ENCODE measurements around the gene DHX16.
A peak's percentile ranks its signal among the peaks of the same experiment; 100 is the strongest.

The DHX16 gene

GRCh38 chr6:30688569-30688968 lies 15.8 kb upstream of the DHX16 start:
- CTCF ChIA-PET, result interaction anchor here (0.6 to 2.8 kb wide), 6 partner anchors 8 to 38 kb away, joined by 3 to 11 read pairs (median 6); partner anchors contain the start of genes DHX16 and TUBB
- H3K36me3 Mint-ChIP-seq, result peaks cover 37% of the 10 kb centered on the region
- DNase-seq, result no peak
- H3K9me3 Mint-ChIP-seq, result no peaks in the 10 kb centered on the region
- peaks cover 45% of the 10 kb centered on the region for H3K4me1 Mint-ChIP-seq
- peak overlapping the region; percentile 99 for H3K4me3 Mint-ChIP-seq
- no peaks in the 10 kb centered on the region for H3K27me3 Mint-ChIP-seq
- peak overlapping the region; percentile 90 for H3K27ac Mint-ChIP-seq

- peak overlapping the region; percentile 90 for H3K27ac Mint-ChIP-seq
These were observed 15.0 kb upstream of the DHX16 start for GRCh38 chr6:30687659-30688431.

GRCh38 chr6:30686908-30687658 lies 14.3 kb upstream of the DHX16 start:
- Mint-ChIP-seq H3K4me3 (peak overlapping the region; percentile 99), H3K27me3 (no peaks in the 10 kb centered on the region), H3K4me1 (peaks cover 43% of the 10 kb centered on the region), H3K9me3 (no peaks in the 10 kb centered on the region), H3K27ac (peak overlapping the region; percentile 90), H3K36me3 (peaks cover 51% of the 10 kb centered on the region)
- CTCF ChIA-PET, result interaction anchor here (0.9 to 2.8 kb wide), 3 partner anchors 8 to 33 kb away, joined by 4 to 11 read pairs (median 8); partner anchors contain the start of gene TUBB
- DNase-seq, result peak; percentile 93

More at GRCh38 chr6:30687659-30688431, 15.0 kb upstream of the DHX16 start:
- Mint-ChIP-seq H3K27me3 (no peaks in the 10 kb centered on the region), H3K4me3 (peak overlapping the region; percentile 99), H3K36me3 (peaks cover 45% of the 10 kb centered on the region), H3K9me3 (no peaks in the 10 kb centered on the region), H3K4me1 (peaks cover 45% of the 10 kb centered on the region)
- CTCF ChIA-PET, result interaction anchor here (0.9 to 2.8 kb wide), 5 partner anchors 9 to 35 kb away, joined by 4 to 11 read pairs (median 8); partner anchors contain the start of genes DHX16 and TUBB
- DNase-seq, result no peak

- peaks cover 37% of the 10 kb centered on the region for H3K4me1 Mint-ChIP-seq
- H3K27ac Mint-ChIP-seq, result peak within 1 kb of the TSS; percentile 90
- H3K36me3 Mint-ChIP-seq, result peaks cover 59% of the 10 kb centered on the region
- H3K27me3 Mint-ChIP-seq, result no peaks in the 10 kb centered on the region
- H3K4me3 Mint-ChIP-seq, result peak within 1 kb of the TSS; percentile 99
- peak; percentile 91 for DNase-seq
- no peaks in the 10 kb centered on the region for H3K9me3 Mint-ChIP-seq
- CTCF ChIA-PET, result interaction anchor here (1.8 to 13.1 kb wide), 3 partner anchors 35 to 71 kb away, joined by 6 to 285 read pairs (median 8); partner anchors contain the start of genes MDC1 and TUBB
These were observed 13.5 kb upstream of the DHX16 start, which contains the start of gene PPP1R18 for GRCh38 chr6:30686009-30686907. TSS of gene PPP1R18 (minus strand) at chr6:30686645. CDS start at chr6:30686018, 627 bp downstream.

GRCh38 chr6:30685157-30686008 lies 12.6 kb upstream of the DHX16 start:
- Mint-ChIP-seq H3K27ac (peak overlapping the region; percentile 90), H3K4me1 (peaks cover 36% of the 10 kb centered on the region), H3K4me3 (peak overlapping the region; percentile 99), H3K27me3 (no peaks in the 10 kb centered on the region), H3K36me3 (peaks cover 67% of the 10 kb centered on the region), H3K9me3 (no peaks in the 10 kb centered on the region)
- CTCF ChIA-PET, result interaction anchor here (1.1 to 13.1 kb wide), 5 partner anchors 13 to 70 kb away, joined by 3 to 285 read pairs (median 6); partner anchors contain the start of genes DHX16, MDC1 and TUBB
- DNase-seq, result peak; percentile 50

- Mint-ChIP-seq H3K36me3 (peaks cover 73% of the 10 kb centered on the region), H3K27me3 (no peaks in the 10 kb centered on the region), H3K27ac (peak overlapping the region; percentile 98), H3K4me3 (peak overlapping the region; percentile 99), H3K4me1 (peaks cover 34% of the 10 kb centered on the region), H3K9me3 (no peaks in the 10 kb centered on the region)
- CTCF ChIA-PET, result interaction anchor here (1.1 to 13.1 kb wide), 5 partner anchors 12 to 69 kb away, joined by 3 to 285 read pairs (median 6); partner anchors contain the start of genes DHX16, MDC1 and TUBB
- peak; percentile 79 for DNase-seq
These were observed 11.8 kb upstream of the DHX16 start for GRCh38 chr6:30684386-30685156.

GRCh38 chr6:30683980-30684338 lies 11.2 kb upstream of the DHX16 start:
- H3K36me3 Mint-ChIP-seq, result peaks cover 79% of the 10 kb centered on the region
- no peaks in the 10 kb centered on the region for H3K9me3 Mint-ChIP-seq
- no peaks in the 10 kb centered on the region for H3K27me3 Mint-ChIP-seq
- CTCF ChIA-PET, result interaction anchor here (0.9 to 13.1 kb wide), 4 partner anchors 24 to 47 kb away, joined by 3 to 285 read pairs (median 6); partner anchors contain the start of genes MDC1 and TUBB
- H3K27ac Mint-ChIP-seq, result peak overlapping the region; percentile 98
- DNase-seq, result no peak
- peaks cover 33% of the 10 kb centered on the region for H3K4me1 Mint-ChIP-seq
- peak overlapping the region; percentile 99 for H3K4me3 Mint-ChIP-seq

GRCh38 chr6:30683183-30683979 lies 10.6 kb upstream of the DHX16 start:
- Mint-ChIP-seq H3K27me3 (no peaks in the 10 kb centered on the region), H3K36me3 (peaks cover 79% of the 10 kb centered on the region)
- DNase-seq, result peak; percentile 29

GRCh38 chr6:30682143-30683117 lies 9.6 kb upstream of the DHX16 start:
- peaks cover 27% of the 10 kb centered on the region for H3K4me1 Mint-ChIP-seq
- CTCF ChIA-PET, result interaction anchor here (0.7 to 13.1 kb wide), 7 partner anchors 10 to 106 kb away, joined by 3 to 285 read pairs (median 3); partner anchors contain the start of genes DHX16, MDC1 and TUBB
- peak overlapping the region; percentile 98 for H3K27ac Mint-ChIP-seq
- no peaks in the 10 kb centered on the region for H3K9me3 Mint-ChIP-seq
- peak; percentile 94 for DNase-seq
- no peaks in the 10 kb centered on the region for H3K27me3 Mint-ChIP-seq
- peak overlapping the region; percentile 99 for H3K4me3 Mint-ChIP-seq
- H3K36me3 Mint-ChIP-seq, result peaks cover 79% of the 10 kb centered on the region

More at GRCh38 chr6:30683183-30683979, 10.6 kb upstream of the DHX16 start:
- CTCF ChIA-PET, result interaction anchor here (0.9 to 13.1 kb wide), 3 partner anchors 29 to 64 kb away, joined by 3 to 285 read pairs (median 4); partner anchors contain the start of genes MDC1 and TUBB
- H3K27ac Mint-ChIP-seq, result peak overlapping the region; percentile 98
- peaks cover 31% of the 10 kb centered on the region for H3K4me1 Mint-ChIP-seq
- no peaks in the 10 kb centered on the region for H3K9me3 Mint-ChIP-seq
- H3K4me3 Mint-ChIP-seq, result peak overlapping the region; percentile 99

GRCh38 chr6:30681766-30682142 lies 8.9 kb upstream of the DHX16 start:
- peak; percentile 30 for DNase-seq
- Mint-ChIP-seq H3K27me3 (no peaks in the 10 kb centered on the region), H3K4me1 (peaks cover 28% of the 10 kb centered on the region), H3K9me3 (no peaks in the 10 kb centered on the region), H3K4me3 (peak overlapping the region; percentile 99), H3K36me3 (peaks cover 85% of the 10 kb centered on the region), H3K27ac (peak overlapping the region; percentile 98)
- CTCF ChIA-PET, result interaction anchor here (0.7 to 13.1 kb wide), 7 partner anchors 7 to 107 kb away, joined by 3 to 285 read pairs (median 3); partner anchors contain the start of genes DHX16, MDC1 and TUBB

Measured in activated naive CD4-positive, alpha-beta T cell treated with anti-CD3 and anti-CD28 coated beads, Interleukin-2, amount 10 ng/mL, durations not matched to agents 7 days and 5 days (primary cell).